ENCODE data around the gene RNH1.

The RNH1 gene

GRCh38 chr11:532986-533585 lies 26.0 kb upstream of the RNH1 start:
- H3K36me3 ChIP-seq (ENCODE audit: insufficient read depth, low read length), result peaks cover 3% of the 10 kb centered on the region; the same call in 1 of the 2 replicates
- H3K4me1 ChIP-seq (ENCODE audit: insufficient read depth, low read length), result no peaks in the 10 kb centered on the region
- no peaks in the 10 kb centered on the region for H3K9me3 ChIP-seq (ENCODE audit: control insufficient read depth, insufficient read depth, low read length)
- no peak overlapping the region for H3K9ac ChIP-seq (ENCODE audit: low read depth, low read length)

GRCh38 chr11:532527-532985 lies 25.5 kb upstream of the RNH1 start:
- Histone ChIP-seq H3K36me3 (ENCODE audit: insufficient read depth, low read length) (peaks cover 3% of the 10 kb centered on the region; the same call in 1 of the 2 replicates), H3K9me3 (ENCODE audit: control insufficient read depth, insufficient read depth, low read length) (no peaks in the 10 kb centered on the region), H3K9ac (ENCODE audit: low read depth, low read length) (no peak overlapping the region), H3K4me1 (ENCODE audit: insufficient read depth, low read length) (no peaks in the 10 kb centered on the region)

- no peaks in the 10 kb centered on the region for H3K4me1 ChIP-seq (ENCODE audit: insufficient read depth, low read length)
- no peak overlapping the region for H3K9ac ChIP-seq (ENCODE audit: low read depth, low read length)
- H3K9me3 ChIP-seq (ENCODE audit: control insufficient read depth, insufficient read depth, low read length), result no peaks in the 10 kb centered on the region
- peaks cover 3% of the 10 kb centered on the region; the same call in 1 of the 2 replicates for H3K36me3 ChIP-seq (ENCODE audit: insufficient read depth, low read length)
Observed at GRCh38 chr11:531919-532526, 25.0 kb upstream of the RNH1 start.

- Histone ChIP-seq H3K4me1 (ENCODE audit: insufficient read depth, low read length) (no peaks in the 10 kb centered on the region), H3K36me3 (ENCODE audit: insufficient read depth, low read length) (peaks cover 3% of the 10 kb centered on the region; the same call in 1 of the 2 replicates), H3K9me3 (ENCODE audit: control insufficient read depth, insufficient read depth, low read length) (no peaks in the 10 kb centered on the region), H3K9ac (ENCODE audit: low read depth, low read length) (no peak overlapping the region)
Observed at GRCh38 chr11:530960-531831, 24.2 kb upstream of the RNH1 start.

- H3K4me1 ChIP-seq (ENCODE audit: insufficient read depth, low read length), result no peaks in the 10 kb centered on the region
- H3K9ac ChIP-seq (ENCODE audit: low read depth, low read length), result no peak overlapping the region
- no peaks in the 10 kb centered on the region for H3K9me3 ChIP-seq (ENCODE audit: control insufficient read depth, insufficient read depth, low read length)
- peaks cover 3% of the 10 kb centered on the region; the same call in 1 of the 2 replicates for H3K36me3 ChIP-seq (ENCODE audit: insufficient read depth, low read length)
Observed at GRCh38 chr11:529728-530411, 22.8 kb upstream of the RNH1 start.

- no peaks in the 10 kb centered on the region for H3K9me3 ChIP-seq (ENCODE audit: control insufficient read depth, insufficient read depth, low read length)
Observed at GRCh38 chr11:528815-529727, 22.0 kb upstream of the RNH1 start.

GRCh38 chr11:528166-528814 lies 21.2 kb upstream of the RNH1 start:
- H3K9ac ChIP-seq (ENCODE audit: low read depth, low read length), result no peak overlapping the region
- no peaks in the 10 kb centered on the region for H3K4me1 ChIP-seq (ENCODE audit: insufficient read depth, low read length)
- H3K36me3 ChIP-seq (ENCODE audit: insufficient read depth, low read length), result no peaks in the 10 kb centered on the region
- H3K9me3 ChIP-seq (ENCODE audit: control insufficient read depth, insufficient read depth, low read length), result no peaks in the 10 kb centered on the region

More at GRCh38 chr11:528815-529727, 22.0 kb upstream of the RNH1 start:
- no peak overlapping the region for H3K9ac ChIP-seq (ENCODE audit: low read depth, low read length)
- H3K4me1 ChIP-seq (ENCODE audit: insufficient read depth, low read length), result no peaks in the 10 kb centered on the region
- peaks cover 3% of the 10 kb centered on the region; the same call in 1 of the 2 replicates for H3K36me3 ChIP-seq (ENCODE audit: insufficient read depth, low read length)

- Histone ChIP-seq H3K9ac (ENCODE audit: low read depth, low read length) (no peak overlapping the region), H3K36me3 (ENCODE audit: insufficient read depth, low read length) (no peaks in the 10 kb centered on the region), H3K4me1 (ENCODE audit: insufficient read depth, low read length) (no peaks in the 10 kb centered on the region), H3K9me3 (ENCODE audit: control insufficient read depth, insufficient read depth, low read length) (no peaks in the 10 kb centered on the region; the same call in 1 of the 2 replicates)
Observed at GRCh38 chr11:526192-526591, 19.1 kb upstream of the RNH1 start.

GRCh38 chr11:521177-521688 lies 14.2 kb upstream of the RNH1 start:
- H3K9me3 ChIP-seq (ENCODE audit: control insufficient read depth, insufficient read depth, low read length), result no peaks in the 10 kb centered on the region; the same call in 1 of the 2 replicates
- H3K36me3 ChIP-seq (ENCODE audit: insufficient read depth, low read length), result no peaks in the 10 kb centered on the region
- no peak overlapping the region for H3K9ac ChIP-seq (ENCODE audit: low read depth, low read length)
- no peaks in the 10 kb centered on the region for H3K4me1 ChIP-seq (ENCODE audit: insufficient read depth, low read length)

GRCh38 chr11:520428-521176 lies 13.6 kb upstream of the RNH1 start:
- H3K9me3 ChIP-seq (ENCODE audit: control insufficient read depth, insufficient read depth, low read length), result no peaks in the 10 kb centered on the region; the same call in 1 of the 2 replicates
- no peaks in the 10 kb centered on the region for H3K36me3 ChIP-seq (ENCODE audit: insufficient read depth, low read length)
- H3K9ac ChIP-seq (ENCODE audit: low read depth, low read length), result no peak overlapping the region
- H3K4me1 ChIP-seq (ENCODE audit: insufficient read depth, low read length), result no peaks in the 10 kb centered on the region

- Histone ChIP-seq H3K9me3 (ENCODE audit: control insufficient read depth, insufficient read depth, low read length) (no peaks in the 10 kb centered on the region; the same call in 1 of the 2 replicates), H3K36me3 (ENCODE audit: insufficient read depth, low read length) (no peaks in the 10 kb centered on the region), H3K9ac (ENCODE audit: low read depth, low read length) (peak overlapping the region; percentile 36; the same call in 1 of the 2 replicates), H3K4me1 (ENCODE audit: insufficient read depth, low read length) (no peaks in the 10 kb centered on the region)
Observed at GRCh38 chr11:518463-519202, 11.6 kb upstream of the RNH1 start.
